ENCODE data around the gene ELP2.
"Not testable (repeated sequence)": the region's sequence is repeated elsewhere in the genome, so short reads cannot be mapped to it uniquely, and the experiment has no call there.

The ELP2 gene

GRCh38 chr18:36129300-36130038, at the start of gene ELP2, which contains the start of gene SLC39A6:
TSS of gene ELP2 (plus strand) at chr18:36129899. CDS start at chr18:36129934, 35 bp downstream.
TSS of gene SLC39A6 (minus strand) at chr18:36129340. CDS start at chr18:36127007, 2,333 bp downstream.
- no peak for FAIRE-seq

DNA sequence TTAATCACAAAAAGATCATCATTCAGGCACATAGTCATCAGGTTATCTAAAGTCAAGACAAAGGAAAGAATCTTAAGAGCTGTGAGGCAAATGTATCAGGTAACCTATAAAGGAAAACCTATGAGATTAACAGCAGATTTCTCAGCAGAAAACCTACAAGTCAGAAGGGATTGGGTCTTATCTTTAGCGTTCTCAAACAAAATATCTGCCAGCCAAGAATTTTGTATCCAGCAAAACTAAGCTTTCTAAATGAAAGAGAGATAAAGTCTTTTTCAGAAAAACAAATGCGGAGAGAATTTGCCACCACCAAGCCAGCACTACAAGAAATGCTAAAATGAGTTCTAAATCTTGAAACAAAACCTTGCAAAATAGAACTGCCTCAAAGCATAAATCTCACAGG, 48.6 kb upstream of the ELP2 start:
- not testable (repeated sequence) for FAIRE-seq

DNA sequence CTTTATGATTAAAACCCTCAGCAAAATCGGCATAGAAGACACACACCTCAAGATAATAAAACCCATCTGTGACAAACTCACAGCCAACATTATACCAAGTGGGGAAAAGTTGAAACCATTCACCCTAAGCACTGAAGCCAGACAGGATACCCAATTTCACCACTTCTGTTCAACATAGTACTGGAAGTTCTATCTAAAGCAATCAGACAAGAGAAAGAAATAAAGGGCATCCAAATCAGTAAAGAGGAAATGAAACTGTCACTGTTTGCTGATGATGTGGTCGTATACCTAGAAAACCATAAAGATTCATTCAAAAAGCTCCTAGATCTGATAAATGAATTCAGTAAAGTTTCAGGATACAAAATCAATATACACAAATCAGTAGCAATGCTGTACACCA, 46.0 kb upstream of the ELP2 start:
- no peak for FAIRE-seq

DNA sequence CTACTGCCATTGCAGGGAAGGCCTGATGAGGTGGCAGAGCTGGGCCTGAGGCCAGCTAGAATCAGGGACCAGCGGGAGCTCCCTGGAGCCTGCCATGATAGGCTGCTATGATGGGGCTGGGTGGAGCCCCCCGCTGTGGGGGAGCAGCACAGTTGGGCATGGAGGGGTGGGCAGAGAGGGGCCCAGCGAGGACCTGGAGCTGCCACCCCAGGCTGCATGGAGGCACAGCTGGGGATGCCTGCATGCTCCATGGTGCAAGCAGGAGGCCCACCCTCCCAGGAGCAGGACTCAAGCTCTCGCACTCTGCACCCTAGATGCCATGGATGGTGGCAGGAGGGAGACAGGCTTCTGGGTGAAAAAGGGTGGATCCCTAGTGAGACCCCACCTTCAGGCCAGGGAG, 44.5 kb upstream of the ELP2 start:
- no peak for FAIRE-seq

DNA sequence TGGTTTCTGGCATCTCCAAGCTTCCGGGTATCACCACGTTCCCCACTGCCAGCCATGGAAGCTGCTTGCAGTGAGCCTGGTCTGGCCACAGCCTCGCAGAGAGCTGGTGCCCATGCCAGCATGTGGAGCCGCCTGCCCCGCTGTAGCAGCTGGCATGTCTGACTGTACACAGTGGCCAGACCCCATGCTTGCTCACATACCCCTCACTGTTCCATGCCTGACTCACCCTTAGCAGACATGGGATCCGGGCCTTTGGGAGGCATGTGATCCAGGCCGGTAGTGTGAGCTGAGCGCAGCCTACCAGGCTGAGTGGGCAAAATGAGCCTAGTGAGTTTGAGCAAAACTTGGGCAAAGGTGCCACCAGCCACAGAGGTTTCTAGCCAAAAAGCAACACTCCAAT, 43.5 kb upstream of the ELP2 start:
- no peak for FAIRE-seq

DNA sequence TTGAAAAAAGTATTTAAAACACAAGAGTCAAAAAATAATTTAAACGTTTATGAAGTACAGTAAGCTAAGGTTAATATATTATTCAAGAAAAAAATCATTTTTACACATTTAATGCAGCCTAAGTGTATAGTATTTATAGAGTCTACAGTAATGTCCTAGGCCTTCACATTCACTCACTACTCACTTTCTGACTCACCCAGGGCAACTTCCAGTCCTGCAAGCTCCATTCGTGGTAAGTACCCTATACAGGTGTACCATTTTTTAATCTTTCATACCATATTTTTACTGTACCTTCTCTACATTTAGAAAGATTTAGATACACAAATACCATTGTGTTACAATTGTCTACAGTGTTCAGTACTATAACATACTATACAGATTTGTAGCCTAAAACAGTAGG, 41.4 kb upstream of the ELP2 start:
- FAIRE-seq: no peak

DNA sequence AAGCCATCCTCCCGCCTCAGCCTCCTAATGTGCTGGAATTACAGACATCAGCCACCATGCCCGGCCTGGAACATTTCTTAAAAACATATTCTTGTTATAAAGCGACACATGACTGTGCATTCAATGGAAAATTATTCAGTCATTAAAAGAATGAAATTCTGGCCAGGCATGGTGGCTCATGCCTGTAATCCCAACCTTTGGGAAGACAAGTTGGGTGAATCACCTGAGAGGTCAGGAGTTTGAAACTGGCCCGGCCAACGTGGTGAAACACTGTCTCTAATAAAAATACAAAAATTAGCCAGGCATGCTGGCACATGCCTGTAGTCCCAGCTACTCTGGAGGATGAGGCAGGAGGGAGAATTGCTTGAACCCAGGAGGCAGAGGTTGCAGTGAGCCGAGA, 40.7 kb upstream of the ELP2 start:
- no peak for FAIRE-seq

- FAIRE-seq: not testable (repeated sequence)
Observed at GRCh38 chr18:36092116-36092515, 37.6 kb upstream of the ELP2 start.

DNA sequence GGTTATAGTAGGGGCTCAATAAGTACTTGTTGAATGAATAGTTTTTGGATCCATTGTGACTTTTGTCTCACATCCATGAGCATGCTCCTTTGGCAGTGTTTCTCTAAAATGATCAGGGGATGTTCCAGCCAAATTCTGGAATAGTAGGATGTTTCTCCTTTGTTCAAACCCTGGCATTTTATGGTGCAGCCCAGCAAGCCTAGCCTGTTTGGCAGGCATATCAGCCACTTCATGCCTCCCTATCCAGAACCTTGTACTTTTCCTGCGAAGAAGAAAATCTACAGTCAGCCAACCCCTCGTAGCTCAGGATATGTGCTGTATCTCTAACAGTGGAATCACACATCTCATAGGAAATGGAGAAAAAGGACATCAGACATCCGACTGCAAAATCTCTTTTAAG, 35.3 kb upstream of the ELP2 start:
- FAIRE-seq: no peak

GRCh38 chr18:36095936-36096519, 33.7 kb upstream of the ELP2 start:
- peak; percentile 96 for FAIRE-seq

GRCh38 chr18:36096955-36097354, 32.7 kb upstream of the ELP2 start:
- FAIRE-seq: no peak

GRCh38 chr18:36099311-36099710, 30.4 kb upstream of the ELP2 start:
- no peak for FAIRE-seq

GRCh38 chr18:36101943-36102342, 27.8 kb upstream of the ELP2 start:
- no peak for FAIRE-seq

DNA sequence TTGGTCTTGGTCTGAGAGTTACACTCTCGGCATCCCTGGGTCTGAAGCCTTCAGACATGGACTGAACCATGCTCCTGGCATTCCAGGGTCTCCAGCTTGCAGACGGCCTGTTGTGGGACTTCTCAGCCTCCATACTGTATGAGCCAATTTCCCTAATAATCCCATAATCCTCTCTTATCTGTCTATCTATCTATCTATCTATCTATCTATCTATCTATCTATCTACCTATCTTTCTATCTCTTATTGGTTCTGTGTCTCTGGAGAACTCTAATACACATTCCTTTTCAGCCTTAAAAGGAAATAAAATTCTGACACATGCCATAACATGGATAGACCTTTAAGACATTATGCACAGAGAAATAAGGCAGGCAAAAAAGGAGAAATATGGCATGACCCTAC, 24.9 kb upstream of the ELP2 start:
- FAIRE-seq: no peak

GRCh38 chr18:36107477-36107876, 22.2 kb upstream of the ELP2 start:
- no peak for FAIRE-seq

- no peak for FAIRE-seq
Observed at GRCh38 chr18:36108196-36108595, 21.5 kb upstream of the ELP2 start.

- peak; percentile 21 for FAIRE-seq
Observed at GRCh38 chr18:36108601-36109000, 21.1 kb upstream of the ELP2 start.

GRCh38 chr18:36109737-36110136, 20.0 kb upstream of the ELP2 start:
- peak; percentile 34 for FAIRE-seq

DNA sequence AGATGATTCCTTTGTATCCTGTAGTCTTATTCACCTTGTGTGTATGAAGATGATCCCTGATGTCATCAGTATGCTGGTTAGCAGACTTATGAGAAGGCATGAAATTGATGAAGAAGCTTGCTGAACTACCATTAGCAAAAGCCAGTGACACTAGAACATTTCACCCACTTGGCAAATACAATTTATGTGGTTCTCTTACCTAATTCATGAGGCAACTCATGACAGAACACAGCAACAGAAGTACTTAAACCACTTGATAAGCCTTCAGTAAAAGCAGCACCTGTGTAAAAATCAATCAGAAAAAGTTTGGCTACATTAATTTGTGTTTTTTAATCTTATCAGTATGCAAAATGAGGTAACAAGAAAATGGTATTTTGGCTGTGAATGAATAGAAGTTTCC, 17.4 kb upstream of the ELP2 start:
- FAIRE-seq: no peak

GRCh38 chr18:36114251-36114650, 15.4 kb upstream of the ELP2 start:
- FAIRE-seq: no peak

- no peak for FAIRE-seq
Observed at GRCh38 chr18:36114738-36115137, 15.0 kb upstream of the ELP2 start.

- FAIRE-seq: not testable (repeated sequence)
Observed at GRCh38 chr18:36116771-36117170, 12.9 kb upstream of the ELP2 start.

GRCh38 chr18:36120297-36120696, 9.4 kb upstream of the ELP2 start:
- FAIRE-seq: no peak

GRCh38 chr18:36124841-36125240, 4.9 kb upstream of the ELP2 start:
- no peak for FAIRE-seq

- FAIRE-seq: no peak
Observed at GRCh38 chr18:36126668-36127067, 3.0 kb upstream of the ELP2 start.
